Epidermal melanocyte (primary cell): ENCODE data around the gene ALKBH7.
A peak's percentile ranks its signal among the peaks of the same experiment; 100 is the strongest.

ENCODE experiments used
- DNase-seq: peaks from one replicate; pipeline ENCODE4 v3.0.0; 2011; ENCODE audit warnings: low spot score; ENCODE audit not compliant: insufficient read length

Gene ALKBH7

DNA sequence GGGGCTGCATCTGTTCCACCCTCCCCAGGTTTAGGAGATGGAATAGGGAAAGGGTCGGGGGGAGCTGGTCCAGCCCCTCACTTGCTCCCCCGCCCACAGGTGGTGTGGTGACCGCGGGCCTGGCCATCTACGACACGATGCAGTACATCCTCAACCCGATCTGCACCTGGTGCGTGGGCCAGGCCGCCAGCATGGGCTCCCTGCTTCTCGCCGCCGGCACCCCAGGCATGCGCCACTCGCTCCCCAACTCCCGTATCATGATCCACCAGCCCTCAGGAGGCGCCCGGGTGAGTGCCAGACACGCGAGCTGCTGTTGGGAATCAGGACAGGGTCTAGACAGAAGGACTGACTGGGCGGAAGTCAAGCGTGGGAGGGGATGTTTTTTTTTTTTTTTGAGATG lies 8.2 kb upstream of the ALKBH7 start:
- no peak for DNase-seq

- peak; percentile 94 for DNase-seq
Measured at GRCh38 chr19:6373096-6373812, 660 bp downstream of the ALKBH7 start.

DNA sequence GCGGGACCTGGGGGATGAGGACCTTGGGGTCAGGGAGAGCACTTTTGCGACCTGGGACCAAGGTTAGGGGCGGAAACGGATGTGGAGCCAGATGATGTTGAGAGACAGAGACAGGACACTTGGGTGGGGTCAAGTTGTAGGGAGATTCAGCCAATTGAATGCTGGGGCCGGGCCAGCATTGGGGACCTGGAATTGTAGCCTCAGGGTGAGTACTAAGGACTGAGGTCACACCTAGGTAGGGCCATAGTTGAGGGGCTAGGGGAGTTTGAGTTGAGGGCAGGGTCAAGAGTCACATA lies 1.2 kb downstream of the ALKBH7 start:
- no peak for DNase-seq

GRCh38 chr19:6374161-6374709 lies 1.6 kb downstream of the ALKBH7 start:
- no peak for DNase-seq

DNA sequence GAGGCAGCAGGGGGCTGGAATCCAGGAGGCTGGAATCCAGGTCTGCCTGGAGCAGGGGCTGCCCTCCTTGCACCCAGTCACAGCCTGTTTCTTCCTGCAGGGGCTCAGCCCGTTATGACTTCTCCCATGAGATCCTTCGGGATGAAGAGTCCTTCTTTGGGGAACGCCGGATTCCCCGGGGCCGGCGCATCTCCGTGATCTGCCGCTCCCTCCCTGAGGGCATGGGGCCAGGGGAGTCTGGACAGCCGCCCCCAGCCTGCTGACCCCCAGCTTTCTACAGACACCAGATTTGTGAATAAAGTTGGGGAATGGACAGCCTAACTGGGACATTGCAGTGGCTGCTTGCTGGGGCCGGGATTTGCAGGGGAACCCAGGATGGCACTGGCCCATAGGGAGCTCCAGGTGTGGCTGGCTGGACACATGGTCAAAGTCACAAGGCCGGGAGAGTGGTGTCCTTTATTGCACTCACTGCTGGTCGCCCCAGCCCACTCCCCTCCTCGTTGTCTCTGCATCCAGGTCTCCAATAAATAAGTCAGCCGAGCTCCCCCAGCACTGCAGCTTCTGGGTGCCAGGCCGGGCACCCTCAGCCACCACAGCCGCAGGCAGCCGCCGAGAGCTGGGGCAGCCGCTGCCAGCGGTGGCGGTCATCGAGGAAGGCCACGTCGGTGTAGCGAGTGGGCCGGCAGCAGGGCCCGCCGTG lies 2.3 kb downstream of the ALKBH7 start:
- DNase-seq, result no peak

DNA sequence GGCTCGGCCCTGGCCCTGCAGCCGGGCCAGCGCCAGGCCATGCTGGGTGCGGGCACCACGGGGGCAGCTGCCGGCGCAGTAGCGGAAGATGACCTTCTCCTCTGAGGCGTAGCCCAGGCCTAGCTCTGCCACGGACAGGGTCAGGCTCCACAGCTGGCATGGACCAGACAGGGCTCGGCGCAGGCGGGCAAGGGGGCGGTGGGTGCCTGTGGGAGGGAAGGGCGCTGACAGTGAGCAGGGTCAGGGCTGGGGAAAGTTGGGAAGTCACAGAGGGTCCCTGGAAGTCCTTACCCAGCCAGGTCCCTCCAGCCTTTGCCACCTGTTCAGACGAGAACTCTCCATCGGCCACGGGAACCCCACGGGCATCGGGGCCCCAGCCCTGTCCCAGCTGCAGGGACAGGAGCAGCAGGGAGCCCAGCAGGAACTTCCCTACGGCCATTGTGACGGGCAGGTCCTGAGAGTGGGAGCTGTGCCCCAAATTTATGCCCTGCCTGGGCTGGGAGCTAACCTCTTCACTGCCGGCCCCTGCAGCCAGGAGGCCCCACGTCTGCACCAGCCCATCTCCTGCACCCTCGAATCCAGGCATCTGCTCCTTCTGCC lies 2.9 kb downstream of the ALKBH7 start, which contains the start of gene PSPN:
Gene PSPN (minus strand): TSS at position 523 of the 600 bp plus-strand sequence. CDS start 84 bp downstream, at position 439.
- DNase-seq, result no peak

GRCh38 chr19:6376512-6377190 lies 4.1 kb downstream of the ALKBH7 start:
- DNase-seq, result no peak

DNA sequence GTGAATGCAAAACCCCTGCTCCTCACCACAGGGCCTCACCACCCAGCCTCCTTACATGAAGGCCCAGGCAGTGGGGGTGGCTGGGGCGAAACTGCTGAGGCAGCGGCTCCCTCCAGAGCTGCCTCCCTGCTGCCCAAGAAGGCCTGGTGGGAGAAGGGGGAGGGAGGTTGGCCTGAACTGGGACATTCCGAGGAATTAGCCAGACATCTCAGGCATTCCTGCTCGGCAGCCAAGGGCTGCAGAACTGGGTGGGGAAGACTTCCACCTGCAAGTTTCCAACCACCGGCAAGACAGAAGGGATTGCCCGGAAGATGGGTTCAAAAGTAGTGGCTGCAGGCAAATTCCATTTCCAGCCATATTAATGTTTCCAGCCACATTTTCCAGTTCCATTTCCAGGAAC lies 5.4 kb downstream of the ALKBH7 start:
- DNase-seq, result no peak

- DNase-seq, result no peak
Measured at GRCh38 chr19:6378486-6378885, 5.9 kb downstream of the ALKBH7 start.

DNA sequence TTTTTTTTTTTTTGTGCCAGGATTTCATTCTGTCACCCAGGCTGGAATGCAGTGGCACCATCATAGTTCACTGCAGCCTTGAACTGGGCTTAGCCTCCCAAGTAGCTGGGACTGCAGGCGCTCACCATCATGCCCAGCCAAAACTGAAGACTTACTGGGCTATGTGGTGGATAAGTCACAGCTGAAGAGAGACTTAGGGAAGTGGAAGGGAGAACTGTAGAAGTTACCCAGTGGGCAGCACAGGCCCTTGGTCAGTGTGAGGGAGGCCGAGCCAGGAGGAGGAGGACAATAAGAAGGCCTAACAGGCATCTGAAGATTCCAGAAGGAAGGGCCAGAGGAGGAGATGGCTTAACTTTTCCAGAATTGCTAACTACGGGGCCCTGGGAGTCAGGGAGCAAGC lies 7.2 kb downstream of the ALKBH7 start:
- DNase-seq, result no peak

- DNase-seq, result no peak
Measured at GRCh38 chr19:6381030-6381750, 8.6 kb downstream of the ALKBH7 start.

DNA sequence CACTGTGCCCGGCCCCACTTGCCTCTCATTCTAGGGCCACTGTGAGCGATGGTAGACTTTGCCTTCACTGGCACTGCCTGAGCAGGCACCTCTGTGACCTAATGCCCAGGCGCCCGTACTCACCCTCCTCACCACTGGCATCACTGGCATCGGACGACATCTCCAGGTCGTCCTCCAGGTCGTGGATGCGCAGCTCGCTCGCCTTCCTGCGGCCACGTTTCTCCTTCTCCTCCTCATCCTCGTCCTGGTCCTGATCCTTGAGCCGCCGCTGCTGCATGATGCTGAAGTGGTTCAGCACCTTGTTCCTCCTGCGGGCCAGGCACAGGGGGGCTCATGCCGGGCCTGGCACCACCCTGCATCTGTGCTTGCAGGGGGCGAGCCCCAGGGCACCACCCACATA lies 10.6 kb downstream of the ALKBH7 start:
- DNase-seq, result no peak

GRCh38 chr19:6384381-6384780 lies 11.8 kb downstream of the ALKBH7 start:
- DNase-seq, result no peak

DNA sequence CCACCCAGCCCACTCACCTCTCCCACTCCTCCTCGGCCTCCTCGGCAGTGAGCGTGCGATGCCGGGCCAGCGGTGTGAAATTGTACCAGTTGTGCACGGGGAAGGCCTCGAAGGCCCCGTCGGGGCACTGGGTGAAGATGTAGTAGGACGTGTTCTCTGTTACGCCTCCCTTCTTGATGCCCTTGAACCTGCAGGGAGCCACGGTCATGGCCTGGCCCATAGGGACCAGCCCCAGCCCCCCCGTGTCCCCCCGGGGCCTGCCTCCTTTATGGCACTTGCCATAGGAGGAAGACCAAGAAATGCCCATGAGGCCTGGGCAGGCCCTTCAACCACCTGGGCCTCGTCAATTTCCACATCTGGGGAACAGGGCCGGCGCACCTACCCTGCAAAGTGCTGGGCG lies 14.8 kb downstream of the ALKBH7 start:
- no peak for DNase-seq

- DNase-seq, result no peak
Measured at GRCh38 chr19:6392221-6393073, 19.9 kb downstream of the ALKBH7 start.

DNA sequence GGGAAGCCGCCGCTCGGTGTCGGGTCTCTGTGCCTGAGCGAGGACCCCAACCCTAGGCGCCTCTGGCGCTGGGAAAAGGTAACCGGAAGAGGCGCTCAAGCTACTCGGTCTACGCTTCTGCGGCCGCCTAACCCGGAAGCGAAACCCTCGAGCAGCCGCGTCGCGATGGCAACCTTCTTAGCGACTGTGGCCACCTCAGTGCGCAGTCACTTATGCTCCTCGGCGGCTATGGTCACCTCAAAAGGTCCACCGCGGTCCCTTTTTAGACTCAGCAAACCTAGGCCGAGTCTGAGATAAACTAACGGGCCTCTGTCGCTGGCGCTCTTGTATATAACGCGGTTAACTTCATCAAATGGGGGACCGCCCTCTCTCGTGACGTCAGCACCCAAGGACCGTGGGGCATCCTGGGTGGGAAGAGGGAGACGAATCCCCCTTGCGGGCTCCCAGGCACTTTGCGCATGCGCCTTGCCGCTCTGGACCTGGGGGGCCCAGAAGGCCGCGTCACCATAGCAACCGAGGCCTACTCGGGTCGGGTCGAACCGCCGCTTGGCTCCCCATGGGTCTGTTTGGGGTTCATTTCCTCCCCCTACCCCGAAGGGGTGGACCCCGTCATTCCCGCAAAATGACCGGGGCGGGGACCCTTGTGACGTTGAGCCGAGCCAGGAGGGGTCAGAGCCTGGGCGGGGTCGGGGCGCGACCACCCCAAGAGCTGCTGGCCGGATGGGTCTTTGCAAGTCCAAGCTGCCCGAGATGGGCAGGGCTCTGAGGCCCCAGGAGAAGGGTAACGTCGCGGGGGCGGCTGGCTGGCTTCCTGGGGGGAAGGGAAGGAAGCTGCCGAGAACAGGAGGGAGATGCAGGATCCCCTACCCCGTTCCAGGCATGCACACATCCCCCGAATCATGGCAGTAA lies 20.7 kb downstream of the ALKBH7 start, which contains the start of gene GTF2F1:
Gene GTF2F1 (minus strand): TSS at position 91 of the 909 bp plus-strand sequence. CDS start 169 bp downstream, outside the sequence.
- peak; percentile 96 for DNase-seq

DNA sequence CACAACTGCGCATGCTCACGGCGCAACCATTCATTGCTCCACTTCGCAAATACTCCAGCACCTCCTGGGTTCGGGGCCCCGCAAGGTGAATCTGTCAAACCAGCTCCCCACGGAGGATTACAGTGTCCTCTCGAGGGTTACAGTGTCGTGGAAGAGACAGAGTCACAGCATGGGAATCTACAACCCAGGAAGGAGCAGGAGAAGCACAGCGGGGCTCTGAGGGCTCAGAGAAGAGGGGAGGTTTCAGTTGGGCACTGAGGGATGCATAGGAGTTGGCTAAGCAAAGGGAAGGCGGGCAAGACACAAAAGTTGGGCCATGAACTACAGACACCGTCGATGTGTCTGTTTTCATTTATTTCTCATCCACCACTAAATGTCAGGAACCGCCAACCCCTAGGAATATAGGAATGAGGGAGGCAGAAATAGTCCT lies 21.4 kb downstream of the ALKBH7 start:
- DNase-seq, result no peak

- no peak for DNase-seq
Measured at GRCh38 chr19:6394831-6395230, 22.2 kb downstream of the ALKBH7 start.

GRCh38 chr19:6396305-6396704 lies 23.7 kb downstream of the ALKBH7 start:
- DNase-seq, result no peak
